Body of pancreas (tissue), 4 donors: ENCODE results near the gene DRD4.

Source experiments
- POLR2A ChIP-seq, 3 donors: fragments of 450-650 bp; IDR thresholded peaks; one replicate each; pipeline ENCODE4 v1.6.1; 2016; ENCODE audit warnings: antibody characterized with exemption in 3 of 3, mild to moderate bottlenecking in 2 of 3
- TF ChIP-seq, protein P1 (sequence below), 7 experiments: fragments of 450-650 bp in 4 of 7; fragments of 200-600 bp in 3 of 7; sonication (generic) in 3 of 7; IDR thresholded peaks; one replicate each; pipeline ENCODE4 v1.5.1; 2016 to 2019; ENCODE audit warnings: antibody characterized with exemption in 7 of 7

DNA sequence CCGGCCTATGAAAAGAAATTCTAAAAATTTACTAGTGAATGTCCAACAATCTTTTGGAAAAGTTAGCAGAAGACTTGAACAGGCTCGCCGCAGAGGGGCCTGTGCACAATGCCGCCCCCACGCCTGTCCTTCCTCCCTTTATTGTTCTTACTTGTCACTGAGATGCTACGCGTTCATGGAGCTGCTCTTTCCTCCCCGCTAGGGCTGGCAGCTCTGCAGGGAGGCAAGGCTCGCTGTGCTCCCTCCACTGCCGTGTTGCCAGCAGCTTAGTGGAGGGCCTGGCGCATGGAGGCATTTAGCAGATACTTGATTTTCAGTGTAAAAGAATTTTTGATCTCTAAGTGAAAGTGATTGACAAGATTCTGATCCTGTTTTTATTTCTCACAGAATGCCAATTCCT is 46.1 kb upstream of the DRD4 start:
- TF ChIP-seq, protein P1, sequence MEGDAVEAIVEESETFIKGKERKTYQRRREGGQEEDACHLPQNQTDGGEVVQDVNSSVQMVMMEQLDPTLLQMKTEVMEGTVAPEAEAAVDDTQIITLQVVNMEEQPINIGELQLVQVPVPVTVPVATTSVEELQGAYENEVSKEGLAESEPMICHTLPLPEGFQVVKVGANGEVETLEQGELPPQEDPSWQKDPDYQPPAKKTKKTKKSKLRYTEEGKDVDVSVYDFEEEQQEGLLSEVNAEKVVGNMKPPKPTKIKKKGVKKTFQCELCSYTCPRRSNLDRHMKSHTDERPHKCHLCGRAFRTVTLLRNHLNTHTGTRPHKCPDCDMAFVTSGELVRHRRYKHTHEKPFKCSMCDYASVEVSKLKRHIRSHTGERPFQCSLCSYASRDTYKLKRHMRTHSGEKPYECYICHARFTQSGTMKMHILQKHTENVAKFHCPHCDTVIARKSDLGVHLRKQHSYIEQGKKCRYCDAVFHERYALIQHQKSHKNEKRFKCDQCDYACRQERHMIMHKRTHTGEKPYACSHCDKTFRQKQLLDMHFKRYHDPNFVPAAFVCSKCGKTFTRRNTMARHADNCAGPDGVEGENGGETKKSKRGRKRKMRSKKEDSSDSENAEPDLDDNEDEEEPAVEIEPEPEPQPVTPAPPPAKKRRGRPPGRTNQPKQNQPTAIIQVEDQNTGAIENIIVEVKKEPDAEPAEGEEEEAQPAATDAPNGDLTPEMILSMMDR (IDR thresholded peaks at IDR 0.05): no peak
- no peak for TF ChIP-seq POLR2A (IDR thresholded peaks at IDR 0.05)
